Cardiac muscle cell (in vitro differentiated cells and primary cell): ENCODE data around the gene SERPINB3. TPM values are rescaled to one million over a fixed set of nuclear protein-coding genes. Genes with fewer than 3 reads are reported as not detected.
"Not testable (repeated sequence)": the region's sequence is repeated elsewhere in the genome, so short reads cannot be mapped to it uniquely, and the experiment has no call there.

Experiments used
- DNase-seq, 2 donors: peaks; one replicate each; pipeline versions ENCODE4 v3.0.0 to v3.0.0-alpha.2; 2010 to 2017; ENCODE audit warnings: low read depth in 1 of 2, low spot score in 1 of 2
- H3K27ac ChIP-seq: fragments of 200-600 bp; sonication (generic); 2 replicates; pipeline ENCODE4 v1.5.1; 2016
- H3K27me3 ChIP-seq: fragments of 200-600 bp; sonication (generic); 2 replicates; pipeline ENCODE4 v1.6.0; 2016; ENCODE audit warnings: control low read depth
- H3K36me3 ChIP-seq: fragments of 200-600 bp; sonication (generic); 2 replicates; pipeline ENCODE4 v1.5.1; 2016; ENCODE audit warnings: control low read depth
- H3K4me1 ChIP-seq: fragments of 200-600 bp; sonication (generic); 2 replicates; pipeline ENCODE4 v1.8.1; 2017; ENCODE audit warnings: low read depth, mild to moderate bottlenecking, mixed run types
- H3K4me3 ChIP-seq: fragments of 200-600 bp; sonication (generic); 2 replicates; pipeline ENCODE4 v1.5.1; 2016; ENCODE audit warnings: mild to moderate bottlenecking
- H3K9me3 ChIP-seq: fragments of 200-600 bp; sonication (generic); 2 replicates; pipeline ENCODE4 v1.5.1; 2017; ENCODE audit warnings: low read depth, mild to moderate bottlenecking, control low read depth
- CTCF ChIP-seq: IDR thresholded peaks from 2 replicates; pipeline ENCODE4 v1.5.1; 2012; ENCODE audit warnings: low read depth, mild to moderate bottlenecking, low read length
- polyA plus RNA-seq: library from polyadenylated mRNA; unstranded; fragments of >200 nt; fragmentation: Nextera tagmentation; extraction: Ambion mirVana; gene quantifications from 2 replicates; pipeline ENCODE4 v1.2.1, GENCODE V29; 2016
- total RNA-seq: library from RNA; depleted of rRNA; stranded (reverse); fragments of >200 nt; gene quantifications from 2 replicates; pipeline ENCODE4 v1.2.3, GENCODE V29; 2016

Gene SERPINB3
- total RNA-seq (not detected in 2 replicates), polyA plus RNA-seq (not detected in 2 replicates)

GRCh38 chr18:63661750-63662149, at the start of gene SERPINB3:
TSS of gene SERPINB3 (minus strand) at chr18:63661893. CDS start at chr18:63661216, 677 bp downstream.
- not testable (repeated sequence) for H3K4me3 ChIP-seq, H3K9me3 ChIP-seq, H3K27ac ChIP-seq, H3K27me3 ChIP-seq, H3K36me3 ChIP-seq, DNase-seq, H3K4me1 ChIP-seq

- Histone ChIP-seq H3K4me3 (no peak overlapping the region), H3K4me1 (no peaks in the 10 kb centered on the region), H3K27me3 (no peaks in the 10 kb centered on the region), H3K27ac (no peak overlapping the region), H3K9me3 (no peaks in the 10 kb centered on the region), H3K36me3 (no peaks in the 10 kb centered on the region)
- TF ChIP-seq CTCF = no peak
- no peak for DNase-seq
Measured at GRCh38 chr18:63708650-63709049, 47.0 kb upstream of the SERPINB3 start.

GRCh38 chr18:63707816-63708215, 46.1 kb upstream of the SERPINB3 start:
- H3K4me1 ChIP-seq = no peaks in the 10 kb centered on the region
- no peak for DNase-seq
- no peak overlapping the region for H3K27ac ChIP-seq
- TF ChIP-seq CTCF = no peak
- H3K27me3 ChIP-seq = no peaks in the 10 kb centered on the region
- H3K9me3 ChIP-seq = no peaks in the 10 kb centered on the region
- no peak overlapping the region for H3K4me3 ChIP-seq
- H3K36me3 ChIP-seq = no peaks in the 10 kb centered on the region

GRCh38 chr18:63705401-63705800, 43.7 kb upstream of the SERPINB3 start:
- TF ChIP-seq CTCF = no peak

GRCh38 chr18:63702660-63703059, 41.0 kb upstream of the SERPINB3 start, which contains the start of gene SERPINB11:
TSS of gene SERPINB11 (plus strand) at chr18:63702960. CDS start at chr18:63710194, 7,234 bp downstream.
- no peak within 1 kb of the TSS for H3K4me3 ChIP-seq
- H3K4me1 ChIP-seq = no peaks in the 10 kb centered on the region
- TF ChIP-seq CTCF = no peak
- H3K36me3 ChIP-seq = no peaks in the 10 kb centered on the region
- H3K27me3 ChIP-seq = no peaks in the 10 kb centered on the region
- DNase-seq = no peak
- no peaks in the 10 kb centered on the region for H3K9me3 ChIP-seq
- no peak within 1 kb of the TSS for H3K27ac ChIP-seq

More at GRCh38 chr18:63705401-63705800, 43.7 kb upstream of the SERPINB3 start:
- H3K27me3 ChIP-seq = no peaks in the 10 kb centered on the region
- no peaks in the 10 kb centered on the region for H3K9me3 ChIP-seq
- H3K4me3 ChIP-seq = no peak overlapping the region
- H3K4me1 ChIP-seq = no peaks in the 10 kb centered on the region
- DNase-seq = no peak
- H3K27ac ChIP-seq = no peak overlapping the region
- no peaks in the 10 kb centered on the region for H3K36me3 ChIP-seq

GRCh38 chr18:63701952-63702351, 40.3 kb upstream of the SERPINB3 start:
- Histone ChIP-seq H3K9me3 (no peaks in the 10 kb centered on the region), H3K36me3 (no peaks in the 10 kb centered on the region), H3K27ac (no peak overlapping the region), H3K4me3 (no peak overlapping the region), H3K4me1 (no peaks in the 10 kb centered on the region), H3K27me3 (no peaks in the 10 kb centered on the region)
- no peak for DNase-seq
- no peak for TF ChIP-seq CTCF
